Retinal pigment epithelial cell (primary cell): ENCODE results near the gene TREX2.

Experiments
- DNase-seq: peaks from one replicate; pipeline ENCODE4 v3.0.0-alpha.2; 2010; ENCODE audit warnings: low read depth
- H3K4me3 ChIP-seq: 2 replicates; pipeline ENCODE4 v1.5.1; 2011; ENCODE audit warnings: mild to moderate bottlenecking, low read length, control low read depth, moderate library complexity
- CTCF ChIP-seq: conservative IDR thresholded peaks from 2 replicates; pipeline ENCODE4 v1.5.1; 2011; ENCODE audit warnings: low read depth, low read length, control low read depth, inconsistent platforms

Gene TREX2

GRCh38 chrX:153439977-153440376, 5.9 kb downstream of the TREX2 start:
- DNase-seq, result no peak
- no peak for TF ChIP-seq CTCF

GRCh38 chrX:153438532-153438931, 7.3 kb downstream of the TREX2 start:
- TF ChIP-seq CTCF, result peak; percentile 41
- DNase-seq, result no peak
- no peak overlapping the region for H3K4me3 ChIP-seq

More at GRCh38 chrX:153439977-153440376, 5.9 kb downstream of the TREX2 start:
- no peak overlapping the region for H3K4me3 ChIP-seq

GRCh38 chrX:153435845-153436244, 10.0 kb downstream of the TREX2 start:
- no peak for DNase-seq
- TF ChIP-seq CTCF, result no peak
- H3K4me3 ChIP-seq, result no peak overlapping the region

- H3K4me3 ChIP-seq, result no peak overlapping the region
Observed at GRCh38 chrX:153434801-153435200, 11.1 kb downstream of the TREX2 start.

GRCh38 chrX:153433781-153434285, 12.0 kb downstream of the TREX2 start:
- H3K4me3 ChIP-seq, result no peak overlapping the region
- DNase-seq, result no peak
- no peak for TF ChIP-seq CTCF

More at GRCh38 chrX:153434801-153435200, 11.1 kb downstream of the TREX2 start:
- no peak for DNase-seq
- no peak for TF ChIP-seq CTCF

GRCh38 chrX:153433161-153433680, 12.6 kb downstream of the TREX2 start:
- H3K4me3 ChIP-seq, result no peak overlapping the region
- TF ChIP-seq CTCF, result no peak
- no peak for DNase-seq

- no peak for DNase-seq
- H3K4me3 ChIP-seq, result no peak overlapping the region
- TF ChIP-seq CTCF, result no peak
Observed at GRCh38 chrX:153430796-153431195, 15.1 kb downstream of the TREX2 start.
